DOHH2 (cell line): ENCODE results near the gene SMAP2.

Experiments
- H3F3A ChIP-seq: fragments of 200-600 bp; sonication (generic), shearing (Covaris generic); 2 replicates; pipeline ENCODE4 v1.6.0; 2016; ENCODE audit warnings: antibody characterized with exemption, mild to moderate bottlenecking; ENCODE audit not compliant: control insufficient read depth, insufficient read depth
- H3K27ac ChIP-seq: fragments of 200-600 bp; sonication (generic); 2 replicates; pipeline ENCODE4 v1.5.1; 2014; ENCODE audit warnings: low read depth, mild to moderate bottlenecking, low read length, moderate library complexity
- H3K27me3 ChIP-seq: fragments of 200-600 bp; sonication (generic); 2 replicates; pipeline ENCODE4 v1.6.1; 2014; ENCODE audit warnings: mild to moderate bottlenecking, low read length, mixed read lengths; ENCODE audit not compliant: control insufficient read depth
- H3K36me3 ChIP-seq: fragments of 200-600 bp; sonication (generic); 2 replicates; pipeline ENCODE4 v1.6.1; 2014; ENCODE audit warnings: mild to moderate bottlenecking, low read length, moderate library complexity, mixed read lengths; ENCODE audit not compliant: control insufficient read depth
- H3K4me1 ChIP-seq: fragments of 200-600 bp; sonication (generic); 2 replicates; pipeline ENCODE4 v1.6.1; 2014; ENCODE audit warnings: mild to moderate bottlenecking, low read length, mixed read lengths; ENCODE audit not compliant: control insufficient read depth
- H3K4me2 ChIP-seq: fragments of 200-600 bp; sonication (generic); 2 replicates; pipeline ENCODE4 v1.6.0; 2014; ENCODE audit warnings: mild to moderate bottlenecking, low read length, moderate library complexity
- H3K4me3 ChIP-seq: fragments of 200-600 bp; sonication (generic); 2 replicates; pipeline ENCODE4 v1.5.1; 2014; ENCODE audit warnings: mild to moderate bottlenecking, low read length, mixed read lengths
- H3K79me2 ChIP-seq: fragments of 200-600 bp; sonication (generic); 2 replicates; pipeline ENCODE4 v1.6.1; 2014; ENCODE audit warnings: mild to moderate bottlenecking, low read length, mixed read lengths; ENCODE audit not compliant: control insufficient read depth
- H3K9me2 ChIP-seq: fragments of 200-600 bp; sonication (generic); replicated peaks from 2 replicates; pipeline ENCODE4 v1.6.1; 2014; ENCODE audit warnings: mild to moderate bottlenecking, low read length, mixed read lengths; ENCODE audit not compliant: control insufficient read depth
- H3K9me3 ChIP-seq: fragments of 200-600 bp; sonication (generic); 2 replicates; pipeline ENCODE4 v1.6.1; 2014; ENCODE audit warnings: antibody characterized with exemption, low read length, mixed read lengths; ENCODE audit not compliant: control insufficient read depth, insufficient read depth
- H4K20me1 ChIP-seq: fragments of 200-600 bp; sonication (generic); 2 replicates; pipeline ENCODE4 v1.6.0; 2014; ENCODE audit warnings: low read depth, mild to moderate bottlenecking, antibody characterized with exemption, low read length, moderate library complexity; ENCODE audit not compliant: control insufficient read depth, insufficient read depth
- CTCF ChIP-seq: fragments of 200-600 bp; sonication (generic); IDR thresholded peaks from one replicate; pipeline ENCODE4 v1.5.1; 2014; ENCODE audit warnings: antibody characterized with exemption, mild to moderate bottlenecking, low read depth, low read length; ENCODE audit not compliant: poor library complexity, severe bottlenecking
- EZH2phosphoT487 ChIP-seq: fragments of 200-600 bp; sonication (generic); IDR thresholded peaks from 2 replicates; pipeline ENCODE4 v1.6.1; 2017; ENCODE audit warnings: borderline replicate concordance, mild to moderate bottlenecking, antibody characterized with exemption, low read length, moderate library complexity, mixed read lengths

SMAP2 gene

GRCh38 chr1:40421431-40422384, 48.2 kb downstream of the SMAP2 start:
- H3K27me3 ChIP-seq = no peaks in the 10 kb centered on the region
- no peaks in the 10 kb centered on the region for H3K9me2 ChIP-seq
- no peaks in the 10 kb centered on the region for H3K79me2 ChIP-seq
- no peaks in the 10 kb centered on the region for H3F3A ChIP-seq
- H3K4me2 ChIP-seq = no peak overlapping the region
- no peaks in the 10 kb centered on the region for H4K20me1 ChIP-seq
- H3K27ac ChIP-seq = no peak overlapping the region
- no peak overlapping the region for H3K4me3 ChIP-seq
- H3K4me1 ChIP-seq = no peaks in the 10 kb centered on the region
- no peaks in the 10 kb centered on the region for H3K9me3 ChIP-seq
- peaks cover 50% of the 10 kb centered on the region for H3K36me3 ChIP-seq
- TF ChIP-seq EZH2phosphoT487 (no peak), CTCF (no peak)

GRCh38 chr1:40422630-40423263, 49.2 kb downstream of the SMAP2 start:
- H3K9me2 ChIP-seq = no peaks in the 10 kb centered on the region
- no peaks in the 10 kb centered on the region for H3K4me1 ChIP-seq
- H3K27me3 ChIP-seq = no peaks in the 10 kb centered on the region
- H3K9me3 ChIP-seq = no peaks in the 10 kb centered on the region
- H3F3A ChIP-seq = no peaks in the 10 kb centered on the region
- TF ChIP-seq CTCF (no peak), EZH2phosphoT487 (no peak)
- no peaks in the 10 kb centered on the region for H4K20me1 ChIP-seq
- no peak overlapping the region for H3K4me3 ChIP-seq
- no peaks in the 10 kb centered on the region for H3K79me2 ChIP-seq
- H3K36me3 ChIP-seq = peaks cover 40% of the 10 kb centered on the region
- no peak overlapping the region for H3K4me2 ChIP-seq
- H3K27ac ChIP-seq = no peak overlapping the region

DNA sequence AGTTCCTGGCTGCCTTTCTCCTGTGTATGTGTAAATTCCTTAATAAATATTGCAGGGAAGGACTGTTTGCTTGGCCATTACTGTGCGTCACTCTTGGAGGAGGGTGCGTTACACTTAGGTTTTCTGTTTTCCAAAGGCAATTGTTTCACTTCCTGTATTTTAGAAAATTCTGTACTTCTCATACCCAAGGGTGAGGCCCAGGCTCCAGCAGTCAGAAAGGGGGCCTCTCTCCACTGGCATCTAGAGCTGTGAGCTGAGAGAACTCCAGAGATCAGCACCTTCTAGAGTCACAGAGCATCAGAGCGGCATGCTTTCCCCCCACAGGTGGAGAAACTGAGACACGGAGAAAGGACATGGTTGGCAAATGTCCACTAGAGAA, 49.7 kb downstream of the SMAP2 start:
- no peak overlapping the region for H3K4me2 ChIP-seq
- no peak overlapping the region for H3K4me3 ChIP-seq
- no peaks in the 10 kb centered on the region for H3K9me2 ChIP-seq
- H3K79me2 ChIP-seq = no peaks in the 10 kb centered on the region
- H3K9me3 ChIP-seq = no peaks in the 10 kb centered on the region
- no peaks in the 10 kb centered on the region for H4K20me1 ChIP-seq
- no peak overlapping the region for H3K27ac ChIP-seq
- no peaks in the 10 kb centered on the region for H3F3A ChIP-seq
- H3K4me1 ChIP-seq = no peaks in the 10 kb centered on the region
- peaks cover 35% of the 10 kb centered on the region for H3K36me3 ChIP-seq
- TF ChIP-seq EZH2phosphoT487 (no peak), CTCF (no peak)
- H3K27me3 ChIP-seq = no peaks in the 10 kb centered on the region
